Fibroblast of lung (primary cell): ENCODE measurements around the gene PGPEP1.

Source experiments
- CTCF ChIP-seq, 2 donors: IDR thresholded peaks in 1 of 2; conservative IDR thresholded peaks in 1 of 2; 1 replicate in 1 of 2; 2 replicates in 1 of 2; pipeline ENCODE4 v1.5.1; 2011 to 2012; ENCODE audit warnings: low read length in 2 of 2, control low read depth in 1 of 2, inconsistent platforms in 1 of 2, low read depth in 1 of 2, mild to moderate bottlenecking in 1 of 2
- EZH2 ChIP-seq: IDR thresholded peaks from 2 replicates; pipeline ENCODE4 v1.5.1; 2012; ENCODE audit warnings: low read length, control low read depth, mild to moderate bottlenecking; ENCODE audit errors: missing control alignments

GRCh38 chr19:18368504-18369222 is 28.3 kb downstream of the PGPEP1 start:
- TF ChIP-seq CTCF (conservative IDR thresholded peaks at IDR 0.05 in 1 of 2, IDR thresholded peaks at IDR 0.05 in 1 of 2; ENCODE audit: low read depth in 1 of 2, low read length in 2 of 2) (no peak), EZH2 (no peak)
